NOMO-1 treated with dmso at 0.1 percent for 144 hours (cell line): ENCODE data around the gene TUBB3.
"Not testable (repeated sequence)": the region's sequence is repeated elsewhere in the genome, so short reads cannot be mapped to it uniquely, and the experiment has no call there.

Experiments used
- DNase-seq: peaks from one replicate; lab custom pipeline; 2025; ENCODE audit not compliant: unreplicated experiment; lab: John Stamatoyannopoulos, UW

The TUBB3 gene

DNA sequence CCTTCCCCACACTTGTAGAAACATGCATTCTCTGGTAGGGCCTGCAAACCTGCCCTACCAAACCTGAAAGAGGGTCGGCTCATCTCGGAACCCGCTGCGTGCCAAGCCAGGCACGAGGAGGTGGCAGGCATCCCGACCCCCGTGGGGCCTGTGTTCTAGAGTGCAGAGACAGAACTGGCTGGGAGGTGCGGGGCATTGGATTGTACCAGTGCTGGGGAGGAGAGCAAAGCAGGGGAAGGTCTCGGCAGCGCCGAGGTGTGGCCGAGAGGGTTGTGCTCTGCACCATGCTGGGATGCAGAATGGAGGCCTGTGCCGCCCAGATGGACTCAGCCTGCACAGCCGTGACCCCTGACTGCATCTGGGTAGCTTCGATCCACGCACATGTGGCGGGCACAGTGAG, 22.3 kb upstream of the TUBB3 start:
- DNase-seq, result no peak

DNA sequence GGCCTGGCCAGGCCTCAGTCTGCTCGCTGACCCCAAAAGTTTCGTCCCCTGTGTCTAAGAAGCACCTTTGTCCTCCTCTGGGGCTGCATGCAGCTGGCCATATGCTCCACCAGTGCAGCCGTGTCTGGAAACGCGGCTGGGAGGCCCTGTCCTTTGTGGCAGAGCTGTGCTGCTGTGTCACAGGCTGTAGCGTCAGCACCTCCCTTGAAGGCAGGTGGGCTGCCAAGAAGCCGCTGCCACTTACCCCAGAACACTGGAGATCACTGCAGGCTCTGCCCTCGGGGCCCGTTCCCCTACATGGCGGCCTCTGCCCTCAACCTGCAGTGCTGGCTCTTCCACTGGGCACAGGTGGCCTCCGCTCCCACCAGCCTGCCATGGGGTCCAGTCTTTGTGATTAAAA, 20.2 kb upstream of the TUBB3 start:
- no peak for DNase-seq

DNA sequence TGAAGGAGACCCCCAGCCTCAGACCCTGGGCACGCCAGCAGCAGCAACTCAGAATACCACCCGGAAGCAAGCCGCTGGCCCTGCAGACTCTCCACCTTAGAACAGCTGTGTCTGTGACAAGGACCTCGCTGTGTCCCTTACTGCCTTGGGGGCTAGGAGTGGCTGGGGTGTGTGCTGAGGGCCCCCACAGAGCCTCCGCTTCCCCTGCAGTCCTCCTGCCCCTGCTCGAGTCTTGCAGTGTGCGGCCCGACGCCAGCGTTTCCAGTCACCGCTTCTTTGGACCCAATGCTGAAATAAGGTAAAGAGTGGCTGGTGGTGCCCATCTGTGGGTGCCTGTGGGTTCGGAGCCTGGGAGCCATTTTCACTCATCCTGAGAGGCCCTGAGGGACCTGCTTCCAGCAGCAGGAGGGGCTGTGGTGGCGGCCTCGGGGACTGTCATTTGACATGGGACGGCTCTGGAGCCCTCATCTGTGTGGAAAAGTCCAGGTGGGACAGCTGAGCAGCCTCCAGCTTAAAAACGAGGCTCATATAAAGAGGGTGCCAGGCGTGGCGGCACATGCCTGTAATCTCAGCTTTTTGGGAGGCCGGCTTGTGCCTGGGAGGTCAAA, 19.1 kb upstream of the TUBB3 start:
- DNase-seq, result no peak

DNA sequence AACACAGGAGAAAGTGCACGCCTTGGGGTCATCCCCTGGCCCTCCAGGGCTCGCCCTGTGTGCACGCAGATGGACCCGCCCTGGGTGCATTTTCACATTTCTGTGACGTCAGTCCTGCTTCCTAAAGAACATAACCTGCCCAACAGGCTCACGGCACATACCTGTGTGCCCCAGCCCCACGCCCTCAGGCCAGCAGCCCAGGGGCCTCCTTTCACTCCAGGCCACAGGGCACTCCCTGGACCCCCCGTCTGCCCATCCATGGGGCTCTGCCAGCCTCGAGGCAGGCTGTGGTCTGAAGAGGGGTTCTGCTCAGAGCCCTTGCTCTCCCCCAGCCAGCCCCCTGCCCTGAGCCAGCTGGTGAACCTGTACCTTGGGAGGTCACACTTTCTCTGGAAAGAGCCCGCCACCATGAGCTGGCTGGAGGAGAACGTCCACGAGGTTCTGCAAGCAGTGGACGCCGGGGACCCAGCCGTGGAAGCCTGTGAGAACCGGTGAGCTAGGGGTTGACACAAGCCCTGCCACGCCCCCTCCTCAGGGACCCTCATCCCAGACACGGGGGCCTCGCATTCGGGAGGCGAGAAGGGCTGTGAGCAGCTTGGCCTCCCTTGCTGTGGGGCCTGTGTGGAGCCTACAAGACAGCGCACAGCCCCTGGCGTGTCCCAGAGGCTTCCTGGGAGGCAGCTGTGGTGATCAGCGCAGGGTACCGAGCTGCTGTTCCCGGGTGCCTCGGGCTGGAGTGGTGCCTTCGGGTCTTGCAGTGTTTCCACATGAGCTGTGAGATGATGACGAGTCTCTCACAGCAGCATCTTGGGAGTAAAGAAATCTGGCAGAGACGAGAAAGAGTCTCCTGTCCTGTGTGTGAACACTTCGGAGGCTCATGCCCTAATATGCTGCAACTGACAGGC, 18.3 kb upstream of the TUBB3 start:
- DNase-seq, result no peak

DNA sequence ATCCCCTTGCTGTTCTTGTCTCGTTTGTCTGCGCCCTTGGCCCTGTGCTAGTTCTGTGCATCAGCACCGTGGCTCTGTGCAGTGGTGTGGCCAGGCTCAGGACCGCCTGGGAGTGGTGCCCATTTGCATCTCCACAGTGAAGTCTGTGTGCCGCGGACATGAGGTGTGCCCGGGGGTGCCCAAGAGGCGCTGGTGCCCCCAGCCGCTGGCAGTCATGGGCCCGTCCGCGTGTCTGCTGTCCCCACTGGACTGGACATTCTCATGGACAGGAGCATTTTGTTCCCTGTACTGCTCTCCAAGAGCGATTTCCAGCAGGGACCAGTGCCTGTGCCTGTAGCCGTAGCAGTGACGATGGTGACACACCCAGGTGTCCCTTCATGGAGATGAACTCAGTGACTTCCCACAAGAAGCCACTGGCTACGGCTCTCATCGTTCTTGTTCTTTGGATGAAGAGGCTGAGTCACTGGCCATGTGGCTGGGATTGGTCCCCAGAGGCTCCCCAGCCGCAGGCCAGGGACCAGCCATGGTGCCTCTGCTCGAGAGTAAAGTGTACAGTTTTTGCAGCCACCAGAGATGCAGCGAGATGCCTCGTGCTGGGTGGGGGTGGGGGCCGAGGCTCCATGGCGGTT, 17.5 kb upstream of the TUBB3 start:
- DNase-seq, result no peak

DNA sequence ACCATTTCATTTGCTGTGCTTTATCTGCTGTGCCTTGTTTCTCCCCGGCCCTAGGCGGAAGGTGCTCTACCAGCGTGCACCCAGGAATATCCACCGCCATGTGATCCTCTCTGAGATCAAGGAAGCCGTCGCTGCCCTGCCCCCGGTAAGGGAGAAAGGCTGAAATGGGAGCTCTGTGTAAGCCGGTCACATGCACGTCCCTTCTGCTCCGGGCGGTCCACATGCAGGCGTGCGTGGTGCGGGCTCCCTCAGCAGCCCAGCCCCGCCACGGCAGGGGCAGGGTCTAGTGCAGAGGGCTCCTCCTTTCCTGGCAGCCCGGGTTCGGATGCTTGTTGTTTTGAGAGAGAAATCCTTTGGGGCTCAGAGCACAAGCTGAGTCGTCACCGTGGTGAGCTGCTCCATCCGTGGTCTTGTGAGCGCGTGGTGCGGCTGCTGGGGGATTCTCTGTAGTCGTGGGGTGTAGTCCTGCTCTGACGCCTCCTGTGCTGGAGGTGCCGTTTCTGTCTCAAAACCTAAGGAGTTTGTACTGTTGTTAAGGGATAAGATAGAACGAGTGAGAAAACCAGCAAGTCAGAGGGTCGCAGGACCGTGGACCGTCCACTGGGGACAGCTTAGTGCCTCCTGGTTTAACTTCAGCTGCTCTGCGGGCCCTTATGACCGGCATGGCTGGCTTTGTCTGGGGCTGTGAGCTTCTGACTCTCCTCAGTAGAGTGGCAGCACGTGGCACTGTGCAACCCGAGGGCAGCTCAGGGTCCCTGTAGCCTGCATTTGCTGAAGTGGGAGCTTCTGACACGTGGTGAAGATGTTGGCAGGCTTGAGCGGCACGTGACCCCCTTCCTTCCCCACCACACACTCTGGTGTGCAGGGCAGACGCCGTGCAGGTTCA, 16.8 kb upstream of the TUBB3 start:
- no peak for DNase-seq

DNA sequence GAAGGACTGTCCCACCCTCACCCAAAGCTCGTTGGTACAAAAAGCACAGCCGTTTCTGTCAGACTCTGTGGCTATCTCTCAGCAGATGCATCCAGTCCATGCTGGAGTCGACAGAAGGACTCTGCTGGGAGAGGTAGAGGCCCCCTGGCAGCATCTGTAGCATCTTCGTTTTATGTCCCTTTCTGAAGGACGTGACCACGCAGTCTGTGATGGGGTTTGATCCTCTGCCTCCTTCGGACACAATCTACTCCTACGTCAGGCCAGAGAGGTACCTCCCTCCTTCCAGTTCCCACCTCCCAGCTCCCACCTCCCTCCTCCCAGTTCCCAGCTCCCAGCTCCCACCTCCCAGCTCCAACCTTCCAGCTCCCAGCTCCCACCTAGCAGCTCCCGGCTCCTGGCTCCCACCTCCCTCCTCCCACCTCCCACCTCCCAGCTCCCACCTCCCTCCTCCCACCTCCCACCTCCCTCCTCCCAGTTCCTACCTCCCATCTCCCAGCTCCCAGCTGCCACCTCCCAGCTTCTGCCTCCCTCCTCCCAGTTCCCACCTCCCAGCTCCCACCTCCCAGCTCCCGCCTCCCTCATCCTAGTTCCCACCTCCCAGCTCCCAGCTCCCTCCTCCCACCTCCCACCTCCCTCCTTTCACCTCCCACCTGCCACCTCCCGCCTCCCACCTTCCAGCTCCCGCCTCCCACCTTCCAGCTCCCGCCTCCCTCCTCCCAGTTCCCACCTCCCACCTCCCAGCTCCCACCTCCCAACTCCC, 15.9 kb upstream of the TUBB3 start:
- DNase-seq, result no peak

DNA sequence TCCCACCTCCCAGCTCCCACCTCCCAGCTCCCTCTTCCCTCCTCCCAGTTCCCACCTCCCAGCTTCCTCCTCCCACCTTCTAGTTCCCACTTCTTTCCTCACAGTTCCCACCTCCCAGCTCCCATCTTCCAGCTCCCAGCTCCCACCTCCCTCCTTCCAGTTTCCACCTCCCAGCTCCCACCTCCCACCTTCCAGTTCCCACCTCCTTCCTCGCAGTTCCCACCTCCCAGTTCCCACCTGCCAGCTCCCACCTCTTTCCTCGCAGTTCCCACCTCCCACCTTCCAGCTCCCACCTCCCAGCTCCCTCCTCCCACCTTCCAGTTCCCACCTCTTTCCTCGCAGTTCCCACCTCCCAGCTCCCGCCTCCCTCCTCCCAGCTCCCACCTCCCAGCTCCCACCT, 14.9 kb upstream of the TUBB3 start:
- no peak for DNase-seq

DNA sequence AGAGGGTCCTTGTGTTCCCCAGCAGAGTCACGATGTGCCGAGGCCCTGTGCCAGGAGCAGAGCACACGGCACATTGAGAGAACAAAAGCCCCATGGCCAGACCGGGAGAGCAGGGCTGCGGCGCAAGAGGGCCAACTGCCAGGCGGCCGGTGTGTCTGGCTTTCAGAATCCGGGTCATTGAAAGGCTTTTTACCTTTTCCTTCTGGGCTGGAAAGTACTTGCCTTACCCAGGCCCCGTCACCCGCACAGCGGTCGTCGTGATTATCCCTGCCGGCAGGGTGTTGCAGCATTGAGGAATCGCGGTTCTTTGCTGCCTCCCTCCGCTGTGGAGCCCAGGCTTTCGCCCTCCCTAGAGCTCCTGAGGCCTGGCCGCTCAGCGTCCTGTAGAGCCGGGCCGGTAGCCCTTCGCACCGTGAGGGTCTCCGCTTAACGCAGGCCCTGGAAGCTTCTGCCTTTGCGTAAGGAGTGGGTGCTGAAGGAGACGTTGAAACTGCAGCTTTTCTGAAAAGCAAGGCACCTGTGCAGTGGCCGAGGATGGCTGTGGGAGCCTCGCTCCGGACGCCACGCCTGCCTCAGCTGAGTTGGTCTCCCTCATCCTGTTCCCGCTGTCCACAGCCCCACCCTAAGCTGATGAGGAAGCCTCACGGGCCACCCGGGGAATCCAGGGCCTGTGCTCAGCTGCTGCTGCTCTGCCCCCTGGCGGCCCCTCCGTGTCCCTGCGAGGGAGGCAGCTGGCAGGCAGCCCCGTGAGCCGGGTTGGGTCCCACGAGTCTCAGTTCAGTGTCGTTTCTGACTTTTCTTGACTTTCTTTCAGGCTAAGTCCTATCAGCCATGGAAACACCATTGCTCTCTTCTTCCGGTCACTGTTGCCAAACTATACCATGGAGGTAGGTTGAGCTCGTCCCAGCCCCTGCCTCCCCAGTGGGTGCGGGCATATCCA, 13.1 kb upstream of the TUBB3 start:
- no peak for DNase-seq

DNA sequence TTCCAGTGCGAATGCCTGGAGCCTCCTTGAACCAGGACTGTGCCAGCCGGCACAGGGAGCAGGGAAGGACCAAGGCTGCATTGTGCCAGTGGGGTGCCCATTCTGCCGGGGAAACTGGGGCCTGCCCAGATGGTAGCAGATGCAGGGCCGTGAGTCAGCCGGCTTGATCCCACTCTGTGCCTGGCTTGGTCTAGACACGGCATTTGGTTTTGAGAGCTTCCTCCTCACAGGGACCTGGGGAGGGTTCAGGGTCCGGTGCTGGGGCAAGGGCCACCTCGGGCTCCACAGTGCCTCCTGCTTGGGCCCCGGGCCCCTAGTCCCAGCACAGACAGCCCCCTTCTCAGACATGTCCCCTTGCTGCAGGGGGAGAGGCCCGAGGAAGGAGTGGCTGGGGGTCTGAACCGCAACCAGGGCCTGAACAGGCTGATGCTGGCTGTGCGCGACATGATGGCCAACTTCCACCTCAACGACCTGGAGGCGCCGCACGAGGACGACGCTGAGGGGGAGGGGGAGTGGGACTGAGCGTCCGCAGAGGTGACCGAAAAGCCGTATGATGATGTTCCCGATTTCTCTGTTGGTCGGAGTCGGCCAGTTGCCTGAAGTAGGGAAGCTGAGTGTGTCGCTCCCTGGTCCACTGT, 12.3 kb upstream of the TUBB3 start:
- no peak for DNase-seq

DNA sequence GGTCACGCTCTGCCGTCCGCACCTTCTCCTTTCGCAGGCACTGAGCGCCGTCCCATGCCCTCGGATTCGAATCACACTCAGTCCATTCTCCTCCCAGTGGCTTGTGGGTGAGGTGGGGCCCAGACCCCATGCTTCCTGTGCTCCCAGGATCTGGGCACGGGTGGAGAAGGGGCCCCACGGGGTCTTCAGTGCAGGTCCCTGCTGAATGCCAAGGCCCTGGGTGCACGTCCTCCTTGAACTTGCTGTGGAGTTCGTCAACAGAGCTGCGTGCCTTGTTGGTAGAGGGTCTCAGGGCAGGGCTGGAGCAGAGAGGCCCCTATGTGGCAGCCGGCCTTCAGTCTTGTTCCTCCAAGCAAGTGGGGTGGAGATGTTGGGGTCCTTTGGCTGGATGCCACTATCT, 11.8 kb upstream of the TUBB3 start:
- no peak for DNase-seq

DNA sequence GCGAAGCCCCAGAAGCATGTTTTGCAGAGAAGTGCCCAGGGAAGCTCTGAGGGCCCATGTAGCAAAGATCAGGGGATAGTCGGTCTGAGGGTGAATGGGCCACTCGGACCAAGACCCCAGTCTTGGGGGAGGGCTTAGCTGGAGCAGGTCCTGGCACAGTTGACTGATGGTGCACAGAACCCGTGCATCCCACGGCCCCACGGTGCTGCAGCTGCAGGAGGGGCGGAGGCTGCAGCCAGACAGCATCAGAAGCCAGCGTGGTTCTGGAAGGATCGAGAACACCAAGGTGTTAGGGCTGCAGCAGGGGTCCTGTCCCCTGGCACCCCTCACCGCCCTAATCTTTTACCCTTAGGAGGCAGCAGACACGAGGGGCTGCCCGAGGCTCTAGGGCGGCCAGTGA, 11.0 kb upstream of the TUBB3 start:
- no peak for DNase-seq

DNA sequence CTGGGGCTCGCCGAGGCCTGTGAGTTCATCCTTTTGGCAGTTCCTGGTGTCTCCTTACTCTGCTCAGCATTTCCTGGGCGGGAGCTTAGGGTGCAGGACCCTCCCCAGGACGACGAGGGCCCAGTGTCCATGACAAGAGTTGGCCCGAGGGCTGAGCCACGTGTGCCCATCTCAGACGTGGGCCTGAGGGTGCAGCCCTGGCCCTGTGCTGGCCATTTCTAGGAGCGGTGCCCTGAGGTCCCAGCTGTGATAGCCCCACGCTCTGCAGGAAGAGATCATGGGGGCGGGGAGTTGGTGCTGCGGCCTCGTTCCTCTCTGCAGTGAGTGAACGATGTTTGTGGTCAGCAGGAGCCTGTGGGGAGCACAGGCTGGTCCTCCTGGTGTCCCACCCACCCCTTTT, 10.5 kb upstream of the TUBB3 start:
- DNase-seq, result no peak

DNA sequence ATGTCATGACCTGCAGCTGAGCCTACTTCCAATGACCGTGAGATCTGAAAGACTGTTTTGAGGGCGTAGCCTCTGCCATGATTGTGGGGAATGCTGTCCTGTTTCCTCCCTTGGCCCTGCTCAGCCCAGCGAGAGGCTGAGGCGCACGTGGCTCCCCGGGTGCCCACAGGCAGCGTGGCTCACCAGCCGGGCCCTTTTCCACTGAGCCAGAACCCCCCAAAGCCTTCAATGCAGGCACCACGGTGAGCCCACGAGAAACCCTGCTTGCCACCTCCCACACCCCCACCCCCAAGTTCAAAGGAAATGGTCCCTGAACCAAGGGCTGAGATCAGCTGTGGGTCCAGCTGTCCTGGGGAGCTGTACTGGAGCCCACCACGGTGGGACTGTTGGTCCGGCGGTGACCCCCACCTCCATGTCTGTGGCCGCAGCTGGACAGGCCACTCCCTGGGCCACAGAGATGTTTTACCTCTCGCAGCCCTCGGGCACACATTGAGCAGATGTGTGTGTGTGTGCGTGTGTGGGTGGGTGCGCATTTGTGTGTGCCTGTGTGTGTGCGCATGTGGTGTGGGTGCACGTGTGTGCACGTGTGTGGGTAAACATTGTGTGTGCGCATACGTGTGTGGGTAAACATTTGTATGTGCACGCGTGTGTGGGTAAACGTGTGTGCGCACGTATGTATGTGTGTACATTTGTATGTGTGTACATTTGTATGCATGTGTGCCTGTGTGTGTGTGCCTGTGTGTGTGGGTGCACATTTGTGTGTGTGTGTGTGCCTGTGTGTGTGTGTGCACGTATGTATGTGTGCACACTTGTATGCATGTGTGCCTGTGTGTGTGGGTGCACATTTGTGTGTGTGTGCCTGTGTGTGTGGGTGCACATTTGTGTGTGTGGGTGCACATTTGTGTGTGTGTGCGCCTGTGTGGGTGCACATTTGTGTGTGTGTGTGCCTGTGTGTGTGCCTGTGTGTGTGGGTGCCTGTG, 9.4 kb upstream of the TUBB3 start:
- DNase-seq, result no peak

DNA sequence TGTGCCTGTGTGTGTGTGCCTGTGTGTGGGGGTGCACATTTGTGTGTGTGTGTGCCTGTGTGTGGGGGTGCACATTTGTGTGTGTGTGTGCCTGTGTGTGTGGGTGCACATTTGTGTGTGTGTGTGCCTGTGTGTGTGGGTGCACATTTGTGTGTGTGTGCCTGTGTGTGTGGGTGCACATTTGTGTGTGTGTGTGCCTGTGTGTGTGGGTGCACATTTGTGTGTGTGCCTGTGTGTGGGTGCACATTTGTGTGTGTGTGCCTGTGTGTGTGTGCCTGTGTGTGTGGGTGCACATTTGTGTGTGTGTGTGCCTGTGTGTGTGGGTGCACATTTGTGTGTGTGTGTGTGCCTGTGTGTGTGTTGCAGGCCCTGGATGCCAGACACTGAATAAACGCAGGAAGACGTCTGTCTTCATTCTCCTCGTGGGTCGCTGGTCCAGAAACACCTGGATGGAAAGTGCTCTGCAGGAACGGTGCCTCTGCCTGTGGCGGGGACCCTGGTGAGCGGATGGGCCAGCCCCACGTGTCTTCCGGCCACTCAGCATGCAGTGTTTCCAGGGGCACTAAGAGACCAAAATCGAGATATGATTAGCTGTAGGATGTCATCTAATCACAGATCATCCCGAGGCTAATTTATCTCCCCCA, 8.4 kb upstream of the TUBB3 start:
- DNase-seq, result not testable (repeated sequence)

DNA sequence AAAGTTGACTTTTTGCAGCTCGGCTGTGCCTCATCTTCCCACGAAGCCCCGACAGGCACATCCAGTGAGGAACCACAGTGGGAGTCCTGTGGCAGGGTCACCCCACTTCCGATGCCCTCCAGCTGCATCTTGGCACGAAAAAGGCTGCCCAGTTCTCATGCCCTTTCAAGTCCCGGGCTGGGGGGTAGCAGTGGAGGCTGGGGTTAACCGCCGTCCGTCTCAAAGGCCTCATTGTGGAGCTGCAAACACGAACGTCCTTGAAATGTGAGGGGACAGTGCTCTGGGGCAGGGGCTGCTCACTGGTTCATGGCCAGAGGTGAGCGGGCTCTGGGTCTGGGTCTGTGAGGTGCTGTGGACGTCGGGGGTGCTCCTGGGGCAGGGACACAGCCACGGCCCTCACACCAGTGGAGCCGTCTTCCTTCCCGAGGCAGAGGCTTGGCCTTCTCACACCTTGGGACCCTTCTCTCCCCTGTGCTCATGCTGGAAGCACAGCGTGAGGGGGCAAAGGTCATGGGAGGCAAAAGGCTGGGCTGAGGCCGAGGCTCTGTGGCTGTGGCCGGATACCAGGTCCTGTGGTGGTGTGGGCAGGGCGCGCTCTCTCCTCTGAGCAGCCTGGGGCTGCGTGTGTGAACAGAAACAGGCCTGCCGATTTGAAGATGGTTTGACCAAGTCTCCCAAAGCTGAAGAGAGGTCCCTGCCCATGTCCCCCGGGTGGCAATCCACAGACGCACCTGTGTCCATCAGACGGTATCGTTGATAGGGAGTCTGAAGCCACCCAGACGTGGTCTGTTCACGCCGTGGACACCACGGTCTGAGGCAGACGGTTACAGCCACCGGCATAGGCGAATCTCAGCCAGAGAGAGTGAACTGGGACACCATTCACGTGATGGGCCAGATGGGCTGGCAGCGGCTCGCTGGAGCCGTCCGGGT, 7.6 kb upstream of the TUBB3 start:
- DNase-seq, result no peak
